ENCODE results near the gene WASHC3. TPM values are rescaled to one million over a fixed set of nuclear protein-coding genes. Genes with fewer than 3 reads are reported as not detected.

Gene WASHC3
- total and polyA plus RNA-seq, 10 of the 15 experiments (the other 5 are each of a cell fraction or from before 2014, with no cell fraction given) = 18.8 to 106 (median 64.3) TPM

DNA sequence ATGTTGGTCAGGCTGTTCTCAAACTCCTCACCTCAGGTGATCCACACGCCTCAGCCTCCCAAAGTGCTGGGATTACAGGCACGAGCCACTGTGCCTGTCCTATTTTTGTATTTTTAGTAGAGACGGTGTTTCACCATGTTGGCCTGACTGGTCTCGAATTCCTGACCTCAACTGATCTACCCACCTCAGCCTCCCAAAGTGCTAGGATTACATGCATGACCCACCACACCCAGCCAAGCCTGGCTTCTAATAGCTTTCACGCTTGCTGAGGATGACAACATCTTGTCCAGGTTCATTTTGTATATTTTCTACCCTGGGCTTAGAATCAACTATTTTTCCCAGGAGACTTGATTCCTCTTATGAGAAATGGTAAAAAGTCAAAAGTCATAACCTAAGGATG is 64.7 kb downstream of the WASHC3 start (continued):
- TF ChIP-seq, protein P1, sequence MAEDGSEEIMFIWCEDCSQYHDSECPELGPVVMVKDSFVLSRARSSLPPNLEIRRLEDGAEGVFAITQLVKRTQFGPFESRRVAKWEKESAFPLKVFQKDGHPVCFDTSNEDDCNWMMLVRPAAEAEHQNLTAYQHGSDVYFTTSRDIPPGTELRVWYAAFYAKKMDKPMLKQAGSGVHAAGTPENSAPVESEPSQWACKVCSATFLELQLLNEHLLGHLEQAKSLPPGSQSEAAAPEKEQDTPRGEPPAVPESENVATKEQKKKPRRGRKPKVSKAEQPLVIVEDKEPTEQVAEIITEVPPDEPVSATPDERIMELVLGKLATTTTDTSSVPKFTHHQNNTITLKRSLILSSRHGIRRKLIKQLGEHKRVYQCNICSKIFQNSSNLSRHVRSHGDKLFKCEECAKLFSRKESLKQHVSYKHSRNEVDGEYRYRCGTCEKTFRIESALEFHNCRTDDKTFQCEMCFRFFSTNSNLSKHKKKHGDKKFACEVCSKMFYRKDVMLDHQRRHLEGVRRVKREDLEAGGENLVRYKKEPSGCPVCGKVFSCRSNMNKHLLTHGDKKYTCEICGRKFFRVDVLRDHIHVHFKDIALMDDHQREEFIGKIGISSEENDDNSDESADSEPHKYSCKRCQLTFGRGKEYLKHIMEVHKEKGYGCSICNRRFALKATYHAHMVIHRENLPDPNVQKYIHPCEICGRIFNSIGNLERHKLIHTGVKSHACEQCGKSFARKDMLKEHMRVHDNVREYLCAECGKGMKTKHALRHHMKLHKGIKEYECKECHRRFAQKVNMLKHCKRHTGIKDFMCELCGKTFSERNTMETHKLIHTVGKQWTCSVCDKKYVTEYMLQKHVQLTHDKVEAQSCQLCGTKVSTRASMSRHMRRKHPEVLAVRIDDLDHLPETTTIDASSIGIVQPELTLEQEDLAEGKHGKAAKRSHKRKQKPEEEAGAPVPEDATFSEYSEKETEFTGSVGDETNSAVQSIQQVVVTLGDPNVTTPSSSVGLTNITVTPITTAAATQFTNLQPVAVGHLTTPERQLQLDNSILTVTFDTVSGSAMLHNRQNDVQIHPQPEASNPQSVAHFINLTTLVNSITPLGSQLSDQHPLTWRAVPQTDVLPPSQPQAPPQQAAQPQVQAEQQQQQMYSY (CRISPR knock-in tag; IDR thresholded peaks at IDR 0.05) = no peak

DNA sequence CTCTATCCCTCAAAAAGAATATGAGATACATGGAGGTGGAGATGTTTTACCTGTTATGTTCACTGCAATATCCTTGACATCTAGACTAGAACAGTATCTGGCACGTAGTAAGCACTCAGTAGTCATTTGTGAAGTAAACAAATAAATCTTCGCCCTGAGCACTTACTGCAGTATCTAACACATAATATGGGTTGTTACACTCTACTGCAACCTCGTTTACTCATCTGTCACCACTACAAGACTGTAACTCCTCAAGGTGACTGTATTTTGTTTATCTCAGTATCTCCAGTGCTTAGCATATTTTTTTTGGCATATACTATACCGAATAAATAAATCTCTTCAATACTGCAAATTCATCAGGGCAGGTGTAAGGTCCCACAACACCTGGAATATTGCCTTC is 66.1 kb downstream of the WASHC3 start:
- ChIA-PET POLR2A (no interaction called here), RAD21 (ENCODE audit: unreplicated experiment) (no interaction called here), CTCF (interaction anchor here (0.6 kb wide), 1 partner anchor 816 kb away, joined by 5 read pairs; no protein-coding TSS in a partner anchor), SMC1A (ENCODE audit: uncharacterized antibody, unreplicated experiment) (no interaction called here)
- Histone ChIP-seq H2AFZ (ENCODE audit: control insufficient read depth, low read depth, low read length) (no peak overlapping the region), H3K4me3 (no peak overlapping the region), H4K20me1 (ENCODE audit: control insufficient read depth, insufficient read depth) (no peaks in the 10 kb centered on the region), H3K9ac (ENCODE audit: control insufficient read depth, insufficient read depth, low read length) (no peak overlapping the region), H3K4me2 (ENCODE audit: control insufficient read depth, insufficient read depth) (no peak overlapping the region), H3K4me1 (ENCODE audit: control insufficient read depth, insufficient read depth, low read length) (no peaks in the 10 kb centered on the region), H3K27ac (ENCODE audit: control insufficient read depth, insufficient read depth) (no peak overlapping the region), H3K79me2 (ENCODE audit: control insufficient read depth, insufficient read depth, low read length) (peaks cover 38% of the 10 kb centered on the region), H3K36me3 (ENCODE audit: control insufficient read depth in 2 of 2, insufficient read depth in 2 of 2, low read length in 1 of 2) (peaks cover 0 to 4% of the 10 kb centered on the region in 2 experiments; a peak in 2 of 4 replicates), H3K9me3 (replicated peaks; ENCODE audit: control insufficient read depth, insufficient read depth, low read length) (no peaks in the 10 kb centered on the region; the same call in 2 of the 3 replicates), H3K27me3 (replicated peaks in 1 of 2; ENCODE audit: control insufficient read depth in 2 of 2, insufficient read depth in 2 of 2, low read length in 1 of 2) (no peaks in the 10 kb centered on the region)
- no peak for TF ChIP-seq CHD1 (IDR thresholded peaks at IDR 0.05; ENCODE audit: low read depth, low read length)
- no peak for TF ChIP-seq BCL11A (IDR thresholded peaks at IDR 0.05; ENCODE audit: low read depth, low read length)
- TF ChIP-seq, protein P2, sequence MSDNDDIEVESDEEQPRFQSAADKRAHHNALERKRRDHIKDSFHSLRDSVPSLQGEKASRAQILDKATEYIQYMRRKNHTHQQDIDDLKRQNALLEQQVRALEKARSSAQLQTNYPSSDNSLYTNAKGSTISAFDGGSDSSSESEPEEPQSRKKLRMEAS (IDR thresholded peaks at IDR 0.05; ENCODE audit: low read depth, low read length) = no peak
- TF ChIP-seq SP1 (IDR thresholded peaks at IDR 0.05; ENCODE audit: low read depth, low read length) = no peak
- TF ChIP-seq DPF2 (IDR thresholded peaks at IDR 0.05) = no peak
- TF ChIP-seq RBBP5 (conservative IDR thresholded peaks at IDR 0.05) = no peak
- no peak for TF ChIP-seq SRF (IDR thresholded peaks at IDR 0.05; ENCODE audit: low read depth in 2 of 2, low read length in 2 of 2)
- TF ChIP-seq RELA (IDR thresholded peaks at IDR 0.05; ENCODE audit: borderline replicate concordance, partially characterized antibody) = no peak
- in situ Hi-C loops (cut with MboI) (no loop called here), intact Hi-C loops (cut with micrococcal nuclease; ENCODE audit: unreplicated experiment) (no loop called here)
- DNase-seq (ENCODE audit: low read depth, low spot score) (no peak), ATAC-seq (no peak), FAIRE-seq (no peak)
- 33% methylated on average over 4 of the region's 4 CpGs for WGBS (ENCODE audit: insufficient coverage, insufficient replicate concordance, low lambda C conversion rate, missing lambda C conversion rate)
- BruUV-seq (replicated peaks) = no TSS peak
